Measurements from ENCODE around the gene KCNH8.

GRCh38 chr3:19263606-19264005 lies 115.3 kb downstream of the KCNH8 start:
- TF ChIP-seq CTCF (IDR thresholded peaks at IDR 0.05; ENCODE audit: low read depth, low read length) (no peak), POLR2A (IDR thresholded peaks at IDR 0.05; ENCODE audit: extremely low read depth, insufficient read length) (no peak)
